Measurements from ENCODE around the gene C2CD2.
A peak's percentile ranks its signal among the peaks of the same experiment; 100 is the strongest.
"Not testable (repeated sequence)": the region's sequence is repeated elsewhere in the genome, so short reads cannot be mapped to it uniquely, and the experiment has no call there.

The C2CD2 gene

DNA sequence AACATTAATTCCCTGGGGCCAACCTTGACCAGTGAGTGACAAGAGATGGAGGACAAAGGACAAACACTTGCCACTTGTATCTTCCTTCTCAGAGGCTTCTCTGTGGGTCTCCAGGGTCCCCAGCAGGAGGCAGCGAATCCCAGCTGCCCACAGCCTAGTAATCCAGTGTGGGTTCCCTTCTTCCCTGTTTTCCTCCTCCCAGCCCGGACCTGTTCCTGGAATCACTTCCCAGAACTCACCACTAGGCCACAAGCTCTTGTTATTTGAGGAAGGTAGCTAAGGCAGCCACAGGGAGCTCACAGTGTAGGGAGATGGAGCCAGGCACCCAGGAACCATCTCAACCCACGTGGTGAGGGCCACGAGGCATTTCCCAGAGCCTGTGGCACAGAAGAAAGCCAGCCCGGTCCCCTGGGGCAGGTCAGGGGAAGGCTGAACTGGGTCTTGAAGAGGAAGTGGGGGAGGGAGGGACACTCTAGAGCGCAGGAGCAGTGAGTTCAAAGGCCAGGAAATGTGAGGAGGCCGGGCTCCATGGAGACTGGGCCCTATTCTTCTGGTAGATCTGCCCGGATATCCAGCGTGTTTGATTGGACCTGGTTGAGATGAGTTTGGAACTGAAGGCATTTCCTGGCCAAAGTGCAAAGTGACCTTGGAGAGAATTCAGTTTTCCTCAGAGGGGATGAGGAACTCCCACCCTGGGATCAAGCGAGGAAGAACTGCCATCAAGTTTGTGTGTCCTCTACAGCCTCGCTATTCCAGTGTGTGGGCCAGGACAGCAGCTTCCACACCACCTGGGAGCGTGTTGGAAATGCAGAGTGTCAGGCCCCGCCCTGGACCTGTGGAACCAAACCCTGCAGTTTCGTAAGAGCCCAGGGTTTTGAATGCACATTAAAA, 20.3 kb upstream of the C2CD2 start:
- DNase-seq = no peak

DNA sequence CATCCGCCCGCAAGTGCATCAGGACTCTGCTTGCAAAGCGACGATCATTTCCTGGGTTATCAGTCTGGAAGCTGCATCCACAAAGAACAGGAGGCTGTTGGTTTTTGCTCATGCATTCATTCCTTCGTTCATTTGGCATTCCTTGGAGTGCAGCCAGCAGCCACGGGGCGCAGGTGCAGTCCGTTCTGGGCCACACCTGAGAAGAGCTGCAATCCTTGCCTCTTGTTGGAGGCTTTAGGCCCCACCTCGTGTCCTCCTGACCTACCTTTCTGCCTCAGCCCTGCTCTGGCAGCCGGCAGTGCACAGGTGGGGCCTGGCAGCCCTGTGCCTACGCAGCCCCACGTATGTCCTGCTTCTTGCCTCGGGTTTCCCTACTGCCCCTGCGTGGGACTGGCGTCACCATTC, 19.6 kb upstream of the C2CD2 start:
- no peak for DNase-seq

GRCh38 chr21:41972511-41973205, 18.8 kb upstream of the C2CD2 start:
- DNase-seq = no peak

GRCh38 chr21:41971891-41972290, 18.1 kb upstream of the C2CD2 start:
- DNase-seq = no peak

DNA sequence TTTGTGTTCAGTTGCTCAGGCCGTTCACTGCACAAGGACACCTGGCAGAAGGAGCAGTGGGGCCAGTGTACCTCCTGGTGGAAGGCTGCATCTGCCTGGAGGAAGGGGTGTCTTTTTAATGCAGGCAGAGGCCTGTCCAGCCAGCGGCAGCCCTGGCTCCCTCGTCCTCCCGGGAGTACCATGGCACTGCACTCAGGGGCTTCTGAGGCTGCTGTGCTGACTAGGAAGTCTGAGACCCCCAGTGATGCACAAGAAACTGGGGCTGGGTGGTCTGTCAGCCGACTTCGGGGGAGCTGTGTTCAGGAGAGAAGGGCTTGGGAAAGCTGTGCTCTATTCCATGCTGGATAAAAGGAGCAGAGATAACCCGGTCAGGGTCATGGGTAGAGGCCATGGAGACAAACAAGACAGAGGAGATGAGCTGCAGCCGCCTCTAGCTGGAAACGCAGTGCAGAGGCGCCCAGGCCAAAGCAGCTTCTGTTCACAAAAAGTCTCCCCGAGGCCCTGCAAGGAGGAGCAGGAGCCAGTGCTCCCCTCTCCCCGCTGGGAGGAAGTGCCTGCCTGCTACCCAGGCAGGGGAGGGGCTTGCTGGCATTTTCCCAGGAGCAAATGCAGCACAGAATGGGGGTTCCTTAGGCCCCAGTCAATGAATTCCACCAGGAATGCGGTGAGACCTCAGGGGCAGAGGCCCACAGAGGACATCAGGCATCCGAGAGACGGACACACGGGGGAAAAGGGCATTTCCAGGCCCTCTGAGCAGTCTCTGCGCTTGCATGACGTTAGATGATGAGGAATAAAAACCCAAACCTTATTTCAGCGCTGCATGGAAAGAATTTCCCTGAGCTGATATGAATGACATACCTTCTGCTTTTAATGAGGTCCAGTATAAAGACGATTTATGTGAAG, 17.2 kb upstream of the C2CD2 start:
- no peak for DNase-seq

DNA sequence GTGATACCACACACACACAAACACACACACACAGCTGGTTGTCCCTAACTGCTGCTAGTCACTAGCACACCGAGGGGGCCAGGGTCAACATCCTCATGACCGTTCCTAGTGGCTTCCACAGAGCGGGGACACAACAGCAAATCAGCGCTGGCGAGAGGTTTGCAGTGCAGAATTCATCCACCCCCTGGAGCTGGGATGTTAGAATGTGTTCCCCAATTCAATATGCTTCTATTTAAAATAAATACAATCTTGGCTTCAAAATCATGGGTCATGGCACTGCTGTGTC, 16.2 kb upstream of the C2CD2 start:
- DNase-seq = no peak

- DNase-seq = no peak
These were observed 13.9 kb upstream of the C2CD2 start for GRCh38 chr21:41967708-41968107.

DNA sequence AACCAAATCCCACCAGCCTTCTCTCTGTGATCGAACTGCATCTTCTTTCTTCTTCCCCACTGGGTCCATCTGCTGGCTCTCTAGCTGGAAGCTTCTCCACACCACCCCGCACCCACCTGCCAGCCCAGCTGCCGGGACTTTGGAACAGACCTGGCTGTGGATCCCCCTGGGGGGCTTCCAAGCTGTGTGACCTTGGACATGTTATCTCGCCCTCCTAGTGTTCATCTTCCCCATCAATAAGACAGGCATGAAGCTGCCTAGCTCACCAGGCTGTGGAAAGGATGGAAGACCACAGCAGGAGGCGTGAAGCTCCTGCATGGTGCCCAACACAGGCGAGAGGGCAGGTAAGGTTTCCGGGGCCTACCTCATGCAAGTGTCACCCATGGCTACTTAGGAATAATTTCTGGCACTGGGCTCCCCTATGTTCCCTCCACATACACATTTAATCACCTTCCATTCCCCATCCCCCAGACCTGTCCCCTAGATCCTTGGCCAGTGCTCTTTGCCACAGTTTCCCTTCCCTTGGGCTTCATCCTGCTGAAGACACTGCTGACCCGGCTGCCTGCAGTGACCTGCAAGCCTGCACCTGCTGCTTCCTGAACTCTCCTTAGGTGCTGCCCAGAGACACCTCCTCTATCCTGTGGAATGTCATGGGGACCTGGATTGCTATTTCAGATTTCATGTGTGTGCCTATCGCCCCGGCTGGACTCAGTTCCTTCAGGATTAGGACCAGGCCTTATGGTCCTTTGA, 13.2 kb upstream of the C2CD2 start:
- no peak for DNase-seq

DNA sequence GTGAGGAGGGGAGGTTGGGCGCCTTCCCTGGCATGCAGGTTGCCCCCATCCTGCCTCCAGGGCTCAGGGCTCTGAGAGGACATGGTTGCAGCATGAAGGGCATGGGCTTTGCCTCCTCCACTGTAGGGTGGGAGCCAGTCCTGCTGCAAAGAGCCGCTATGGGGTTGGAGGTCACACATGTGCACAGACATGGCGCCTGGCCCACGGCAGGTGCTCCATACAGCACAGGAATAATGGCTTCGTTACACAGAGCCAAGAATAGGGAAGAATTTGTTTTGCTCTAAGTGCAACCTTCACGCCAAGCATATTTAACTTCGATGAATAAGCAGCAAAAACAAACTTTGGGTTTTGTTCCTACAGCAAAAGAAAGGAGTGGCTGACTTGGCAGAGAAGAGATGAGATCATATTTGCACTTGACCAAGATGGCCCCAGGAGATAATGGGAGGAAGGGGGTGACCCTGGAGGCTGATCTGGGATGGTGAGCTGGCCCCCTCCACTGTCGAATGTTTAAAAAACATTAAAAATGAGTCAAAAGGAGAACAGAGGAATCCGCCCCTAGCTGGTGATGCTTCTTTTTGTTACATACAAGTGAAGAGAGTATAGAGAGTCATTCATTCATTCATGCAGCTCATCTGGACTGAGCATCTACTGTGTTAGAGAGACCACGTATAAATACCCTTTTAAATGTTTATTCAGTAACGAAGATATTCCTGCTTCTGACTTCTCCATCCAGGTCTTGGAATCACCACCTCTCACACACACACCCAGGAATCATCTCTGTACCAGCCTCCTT, 12.4 kb upstream of the C2CD2 start:
- DNase-seq = no peak

GRCh38 chr21:41965461-41966013, 11.7 kb upstream of the C2CD2 start:
- no peak for DNase-seq

- peak; percentile 38 for DNase-seq
These were observed 11.2 kb upstream of the C2CD2 start for GRCh38 chr21:41965045-41965444.

DNA sequence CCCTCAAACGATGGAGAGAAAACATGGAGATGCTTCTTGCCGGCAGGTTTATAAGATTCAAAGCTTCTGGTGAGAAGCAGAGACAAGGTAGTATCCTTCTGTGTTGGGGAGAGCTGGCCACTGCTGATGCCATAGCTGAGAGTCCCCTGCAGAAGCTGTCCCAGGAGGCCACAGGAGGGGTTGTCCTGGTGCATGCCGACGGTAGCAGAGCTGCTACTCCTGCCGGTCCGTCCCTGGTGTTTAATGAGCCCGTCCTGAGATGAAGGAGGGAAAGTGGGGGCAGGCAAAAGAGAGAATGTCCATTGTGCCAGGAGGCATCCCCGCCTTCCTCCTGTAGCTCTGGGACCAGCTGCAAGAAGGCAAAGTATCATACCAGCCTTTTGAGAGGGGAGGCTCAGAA, 10.4 kb upstream of the C2CD2 start:
- no peak for DNase-seq

- DNase-seq = no peak
These were observed 8.7 kb upstream of the C2CD2 start for GRCh38 chr21:41962425-41962966.

DNA sequence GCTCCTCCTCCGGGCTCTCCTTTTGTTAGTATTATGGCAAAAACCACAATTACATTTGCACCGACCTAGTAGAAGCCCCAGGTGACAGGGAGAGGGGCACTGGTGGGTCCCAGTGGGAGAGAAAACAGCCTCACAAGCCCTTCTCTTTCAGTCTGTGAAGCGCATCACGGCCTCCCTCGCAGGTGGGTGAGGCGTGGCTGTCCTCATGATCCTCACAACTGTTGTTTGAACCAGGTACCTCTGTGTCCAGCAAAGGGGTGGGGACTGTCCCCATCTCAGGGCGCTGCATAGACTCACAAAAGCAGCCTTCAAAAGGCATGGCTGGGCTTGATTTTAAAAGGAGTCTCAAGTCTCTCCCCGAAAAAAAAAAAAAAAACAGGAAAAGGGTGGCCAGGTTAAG, 7.9 kb upstream of the C2CD2 start:
- DNase-seq = no peak

DNA sequence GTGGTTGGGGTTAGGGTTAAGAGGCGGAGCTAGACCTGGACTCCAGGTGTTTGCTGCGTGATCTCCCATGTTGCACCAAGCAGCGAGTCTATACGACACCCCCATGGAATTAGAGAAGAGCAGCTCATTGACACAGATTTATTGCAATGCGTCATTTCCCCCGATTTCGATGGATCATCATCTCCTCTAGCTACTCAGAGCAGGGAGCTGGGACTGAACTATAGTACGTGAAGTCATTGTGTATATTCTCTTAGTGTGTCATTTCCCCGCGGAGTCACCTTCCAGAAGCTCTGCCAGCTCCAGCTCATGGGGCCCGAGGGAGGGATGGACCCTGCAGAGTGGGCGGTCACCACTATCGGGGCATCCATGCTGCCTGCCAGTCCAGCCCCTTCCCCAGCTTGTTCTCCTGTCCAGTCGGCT, 7.5 kb upstream of the C2CD2 start:
- DNase-seq = no peak

DNA sequence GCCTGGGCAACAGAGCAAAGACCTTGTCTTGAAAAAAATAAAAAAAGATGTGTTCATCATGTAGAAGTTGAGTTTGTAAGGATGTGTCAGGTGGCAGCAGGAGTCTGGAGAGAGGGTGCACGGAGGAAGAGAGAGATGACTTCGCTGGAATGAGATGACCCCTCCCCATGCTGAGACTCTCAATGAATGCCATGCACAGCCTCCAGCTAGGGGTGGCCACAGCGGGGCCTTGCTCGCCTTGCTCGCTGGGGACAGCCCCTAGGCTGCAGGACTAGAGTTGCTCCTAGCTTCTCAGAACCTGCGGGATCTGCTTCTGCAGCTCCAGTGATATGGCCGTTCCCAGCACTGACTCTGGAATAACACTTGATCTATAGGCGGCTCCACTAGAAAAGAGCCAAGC, 6.6 kb upstream of the C2CD2 start:
- DNase-seq = no peak

DNA sequence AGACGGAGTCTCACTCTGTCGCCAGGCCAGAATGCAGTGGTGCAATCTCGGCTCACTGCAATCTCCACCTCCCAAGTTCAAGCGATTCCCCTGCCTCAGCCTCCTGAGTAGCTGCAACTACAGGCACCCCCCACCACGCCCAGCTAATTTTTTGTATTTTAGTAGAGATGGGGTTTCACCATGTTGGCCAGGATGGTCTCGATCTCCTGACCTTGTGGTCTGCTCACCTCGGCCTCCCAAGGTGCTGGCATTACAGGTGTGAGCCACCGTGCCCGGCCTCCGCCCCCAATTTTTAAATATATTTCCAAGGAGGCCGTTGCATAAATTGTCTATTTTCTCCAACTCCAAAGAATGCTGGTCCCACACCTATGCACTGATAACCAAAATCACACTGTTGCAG, 5.9 kb upstream of the C2CD2 start:
- DNase-seq = not testable (repeated sequence)

GRCh38 chr21:41958886-41959563, 5.2 kb upstream of the C2CD2 start:
- no peak for DNase-seq

DNA sequence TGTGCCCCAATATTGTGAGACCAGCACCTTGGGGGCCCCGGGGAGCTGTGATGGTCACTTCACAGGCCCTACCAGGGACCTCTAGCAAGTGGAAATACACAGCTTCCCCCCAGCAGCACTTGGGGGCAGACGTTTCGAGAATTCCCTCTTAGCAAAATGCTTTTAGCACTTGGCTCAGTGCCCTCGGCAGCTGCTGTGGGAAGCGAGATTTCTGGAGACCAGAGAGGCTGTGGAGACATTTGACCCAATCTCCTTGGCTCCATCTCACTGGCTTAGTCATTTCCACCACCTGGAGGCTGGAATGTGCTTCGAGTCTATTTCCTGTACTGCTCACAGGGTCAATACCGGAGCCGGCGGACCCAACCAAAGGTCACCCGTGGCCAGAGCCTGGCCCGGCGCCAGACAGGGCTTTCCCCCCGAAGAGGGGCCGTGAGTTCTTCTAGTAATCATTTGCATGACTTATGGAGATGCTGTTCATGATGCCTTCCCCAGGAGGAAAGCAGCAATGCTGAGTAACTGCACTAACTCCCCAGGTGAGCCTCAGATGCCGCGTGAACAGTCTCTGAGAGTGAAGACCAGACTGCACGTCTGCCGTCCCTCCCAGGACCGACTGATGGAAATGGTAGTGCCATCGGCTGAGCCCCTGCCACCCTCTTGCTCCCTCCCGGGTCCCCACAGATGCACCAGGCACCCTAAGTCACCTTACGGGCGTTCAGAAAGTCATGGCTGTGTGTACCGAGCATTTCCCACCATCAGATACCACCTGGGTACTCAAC, 4.4 kb upstream of the C2CD2 start:
- DNase-seq = peak; percentile 14

Data from NCI-H2029 (cell line).